ENCODE results near the gene NKAIN1. TPM values are rescaled to one million over a fixed set of nuclear protein-coding genes. Genes with fewer than 3 reads are reported as not detected.

Gene NKAIN1
- total RNA-seq, 1 experiment from 2014 or later = not detected

DNA sequence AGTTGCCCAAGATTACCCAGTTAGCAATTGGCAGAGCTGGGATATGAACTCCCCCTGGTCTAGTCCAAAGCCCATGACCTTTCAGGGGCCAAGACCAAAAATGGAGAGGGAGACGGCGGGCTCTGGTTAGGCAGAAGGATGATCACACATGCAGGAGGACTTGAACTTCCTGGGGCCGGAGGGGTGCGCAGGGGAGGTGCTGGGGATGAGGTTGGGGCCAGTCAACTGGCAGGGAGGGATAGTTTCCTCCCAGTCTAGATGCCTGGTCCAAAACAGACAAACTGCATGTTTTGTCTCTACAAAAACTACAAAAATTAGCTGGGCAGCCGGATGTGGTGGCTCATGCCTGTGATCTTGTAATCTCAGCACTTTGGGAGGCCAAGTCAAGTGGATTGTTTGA is 78.1 kb downstream of the NKAIN1 start:
- Mint-ChIP-seq H3K27me3 (ENCODE audit: unreplicated experiment) (no peaks in the 10 kb centered on the region), H3K4me3 (ENCODE audit: low read depth, unreplicated experiment) (peak overlapping the region; percentile 9), H3K9me3 (ENCODE audit: low read depth, unreplicated experiment) (no peaks in the 10 kb centered on the region), H3K36me3 (ENCODE audit: insufficient read depth, unreplicated experiment) (peaks cover 8% of the 10 kb centered on the region), H3K27ac (ENCODE audit: unreplicated experiment) (no peak overlapping the region), H3K4me1 (ENCODE audit: low read depth, unreplicated experiment) (peaks cover 9% of the 10 kb centered on the region)
- intact Hi-C loops (cut with micrococcal nuclease; ENCODE audit: unreplicated experiment) = no loop called here
- TF ChIP-seq CTCF (IDR thresholded peaks at IDR 0.05; ENCODE audit: unreplicated experiment) = no peak
- BruUV-seq (replicated peaks) = no TSS peak
- DNase-seq = no peak
- CTCF ChIA-PET = interaction anchor here (0.6 to 1.4 kb wide), 2 partner anchors 24 to 336 kb away, joined by 5 to 6 read pairs; no protein-coding TSS in a partner anchor

- H3K4me1 Mint-ChIP-seq (ENCODE audit: low read depth, unreplicated experiment) = peaks cover 15% of the 10 kb centered on the region
- no peak for TF ChIP-seq CTCF (IDR thresholded peaks at IDR 0.05; ENCODE audit: unreplicated experiment)
- H3K27me3 Mint-ChIP-seq (ENCODE audit: unreplicated experiment) = no peaks in the 10 kb centered on the region
- no peak for DNase-seq
- CTCF ChIA-PET = interaction anchor here (0.6 to 1.7 kb wide), 3 partner anchors 9 to 17 kb away, joined by 3 to 8 read pairs (median 6); no protein-coding TSS in a partner anchor
- intact Hi-C loops (cut with micrococcal nuclease; ENCODE audit: unreplicated experiment) = no loop called here
- BruUV-seq (replicated peaks) = no TSS peak
- H3K36me3 Mint-ChIP-seq (ENCODE audit: insufficient read depth, unreplicated experiment) = peaks cover 16% of the 10 kb centered on the region
- no peak overlapping the region for H3K27ac Mint-ChIP-seq (ENCODE audit: unreplicated experiment)
- no peak overlapping the region for H3K4me3 Mint-ChIP-seq (ENCODE audit: low read depth, unreplicated experiment)
- no peaks in the 10 kb centered on the region for H3K9me3 Mint-ChIP-seq (ENCODE audit: low read depth, unreplicated experiment)
Measured at GRCh38 chr1:31159869-31160611, 79.6 kb downstream of the NKAIN1 start.

DNA sequence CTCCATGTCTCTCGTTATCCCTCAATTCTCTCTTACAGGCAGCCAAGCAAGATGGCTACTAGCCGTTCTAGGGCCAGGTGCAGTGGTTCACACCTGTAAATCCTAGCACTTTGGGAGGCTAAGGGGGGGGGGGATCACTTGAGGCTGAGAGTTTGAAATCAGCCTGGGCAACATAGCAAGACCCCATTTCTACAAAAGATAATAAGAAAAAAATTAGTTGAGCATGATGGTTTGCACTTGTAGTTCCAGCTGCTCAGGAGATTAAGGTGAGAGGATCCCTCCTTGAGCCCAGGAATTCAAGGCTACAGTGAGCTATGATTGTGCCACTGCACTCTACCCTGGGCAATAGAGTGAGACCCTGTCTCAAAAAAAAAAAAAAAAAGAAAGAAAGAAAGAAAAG is 80.4 kb downstream of the NKAIN1 start:
- intact Hi-C loops (cut with micrococcal nuclease; ENCODE audit: unreplicated experiment) = no loop called here
- CTCF ChIA-PET = interaction anchor here (0.6 to 1.7 kb wide), 3 partner anchors 10 to 1059 kb away, joined by 3 to 6 read pairs (median 4); no protein-coding TSS in a partner anchor
- H3K27ac Mint-ChIP-seq (ENCODE audit: unreplicated experiment) = no peak overlapping the region

DNA sequence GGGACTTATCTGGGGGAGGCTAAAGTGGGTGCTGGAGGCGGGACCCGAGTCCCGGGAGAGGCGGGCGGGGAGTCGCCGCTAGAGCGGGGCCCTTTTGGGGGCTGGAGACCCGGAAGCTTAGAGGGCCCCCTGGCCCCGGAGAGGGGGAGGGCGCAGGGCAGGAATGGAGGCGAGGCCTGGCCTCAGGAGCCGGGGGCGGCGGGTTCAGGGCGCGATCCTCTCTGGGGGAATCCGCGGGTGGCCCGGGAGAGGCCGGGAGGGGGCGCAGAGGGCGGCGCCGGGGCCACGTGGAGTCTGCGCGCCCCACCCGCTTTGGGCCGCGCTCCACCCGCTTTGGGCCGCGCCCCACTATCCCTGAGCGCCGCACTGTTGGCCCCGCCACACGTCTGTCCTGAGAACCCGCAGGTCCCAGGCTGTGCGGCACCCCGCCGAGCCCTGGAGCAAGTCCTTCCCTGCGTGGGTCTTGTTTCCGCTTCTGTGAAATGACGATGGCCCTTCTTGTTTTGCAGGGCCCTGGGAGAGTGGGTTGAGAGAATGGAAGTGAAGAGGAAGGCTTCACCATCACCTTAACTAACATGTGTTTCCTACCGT is 84.4 kb downstream of the NKAIN1 start:
- peak; percentile 77 for DNase-seq
- intact Hi-C loops (cut with micrococcal nuclease; ENCODE audit: unreplicated experiment) = no loop called here
- no TSS peak for BruUV-seq (replicated peaks)
- peak overlapping the region; percentile 84 for H3K27ac Mint-ChIP-seq (ENCODE audit: unreplicated experiment)
- CTCF ChIA-PET = no interaction called here
- no peaks in the 10 kb centered on the region for H3K9me3 Mint-ChIP-seq (ENCODE audit: low read depth, unreplicated experiment)
- H3K4me3 Mint-ChIP-seq (ENCODE audit: low read depth, unreplicated experiment) = peak overlapping the region; percentile 89
- H3K27me3 Mint-ChIP-seq (ENCODE audit: unreplicated experiment) = no peaks in the 10 kb centered on the region
- peaks cover 15% of the 10 kb centered on the region for H3K4me1 Mint-ChIP-seq (ENCODE audit: low read depth, unreplicated experiment)
- TF ChIP-seq CTCF (IDR thresholded peaks at IDR 0.05; ENCODE audit: unreplicated experiment) = peak; percentile 43
- peaks cover 19% of the 10 kb centered on the region for H3K36me3 Mint-ChIP-seq (ENCODE audit: insufficient read depth, unreplicated experiment)

More for the DNA sequence above, 80.4 kb downstream of the NKAIN1 start:
- no TSS peak for BruUV-seq (replicated peaks)
- H3K36me3 Mint-ChIP-seq (ENCODE audit: insufficient read depth, unreplicated experiment) = peaks cover 23% of the 10 kb centered on the region
- no peaks in the 10 kb centered on the region for H3K9me3 Mint-ChIP-seq (ENCODE audit: low read depth, unreplicated experiment)
- H3K27me3 Mint-ChIP-seq (ENCODE audit: unreplicated experiment) = no peaks in the 10 kb centered on the region
- no peak for TF ChIP-seq CTCF (IDR thresholded peaks at IDR 0.05; ENCODE audit: unreplicated experiment)
- peaks cover 15% of the 10 kb centered on the region for H3K4me1 Mint-ChIP-seq (ENCODE audit: low read depth, unreplicated experiment)
- DNase-seq = no peak
- H3K4me3 Mint-ChIP-seq (ENCODE audit: low read depth, unreplicated experiment) = no peak overlapping the region

All from Calu3 (cell line).